H9 (cell line): Measurements from ENCODE around the gene RIMBP3C. TPM values are rescaled to one million over a fixed set of nuclear protein-coding genes. Genes with fewer than 3 reads are reported as not detected.

Experiments used
- DNase-seq: peaks from one replicate; pipeline ENCODE4 v3.0.0-alpha.2; 2017
- H2AFZ ChIP-seq: one replicate; pipeline ENCODE4 v1.6.1; 2013; ENCODE audit warnings: mild to moderate bottlenecking, low read length, control low read depth, moderate library complexity
- H2AK5ac ChIP-seq: 2 replicates; pipeline ENCODE4 v1.6.1; 2013; ENCODE audit warnings: low read length, control low read depth, mixed read lengths; ENCODE audit not compliant: insufficient read length
- H2BK120ac ChIP-seq: one replicate; pipeline ENCODE4 v1.6.1; 2013; ENCODE audit warnings: low read depth, mild to moderate bottlenecking, low read length, control low read depth, inconsistent platforms; ENCODE audit not compliant: poor library complexity, severe bottlenecking
- H2BK12ac ChIP-seq: 2 replicates; pipeline ENCODE4 v1.6.1; 2013; ENCODE audit warnings: low read length, control low read depth, mixed read lengths, low read depth; ENCODE audit not compliant: insufficient read length
- H2BK15ac ChIP-seq: 2 replicates; pipeline ENCODE4 v1.6.1; 2013; ENCODE audit warnings: low read depth, low read length, control low read depth
- H2BK20ac ChIP-seq: one replicate; pipeline ENCODE4 v1.6.1; 2013; ENCODE audit warnings: low read depth, mild to moderate bottlenecking, low read length, control low read depth, inconsistent platforms; ENCODE audit not compliant: poor library complexity, severe bottlenecking
- H2BK5ac ChIP-seq: 2 replicates; pipeline ENCODE4 v1.6.1; 2013; ENCODE audit warnings: low read length, control low read depth, mixed read lengths; ENCODE audit not compliant: insufficient read length
- H3K14ac ChIP-seq: 2 replicates; pipeline ENCODE4 v1.6.1; 2013; ENCODE audit warnings: low read length, control low read depth; ENCODE audit not compliant: insufficient read depth
- H3K18ac ChIP-seq: 2 replicates; pipeline ENCODE4 v1.6.1; 2013; ENCODE audit warnings: low read depth, mild to moderate bottlenecking, mixed read lengths, low read length, control low read depth; ENCODE audit not compliant: insufficient read length
- H3K23ac ChIP-seq: 2 replicates; pipeline ENCODE4 v1.6.1; 2013; ENCODE audit warnings: low read length, control low read depth, mixed read lengths, low read depth; ENCODE audit not compliant: insufficient read length
- H3K23me2 ChIP-seq: 2 replicates; pipeline ENCODE4 v1.6.1; 2013; ENCODE audit warnings: low read depth, mild to moderate bottlenecking, mixed read lengths, low read length, control low read depth; ENCODE audit not compliant: insufficient read length, poor library complexity, severe bottlenecking
- H3K27ac ChIP-seq: 2 replicates; pipeline ENCODE4 v1.5.1; 2013; ENCODE audit warnings: low read length, control low read depth, mixed read lengths, low read depth; ENCODE audit not compliant: insufficient read length
- H3K27me3 ChIP-seq: 2 replicates; pipeline ENCODE4 v1.6.1; 2013; ENCODE audit warnings: low read length, control low read depth, inconsistent platforms; ENCODE audit not compliant: insufficient read depth
- H3K4ac ChIP-seq: 2 replicates; pipeline ENCODE4 v1.6.1; 2013; ENCODE audit warnings: low read depth, mild to moderate bottlenecking, control low read depth, inconsistent platforms, low read length, moderate library complexity
- H3K4me1 ChIP-seq: 2 replicates; pipeline ENCODE4 v1.6.1; 2013; ENCODE audit warnings: low read length, control low read depth, inconsistent platforms; ENCODE audit not compliant: insufficient read depth
- H3K4me2 ChIP-seq: 2 replicates; pipeline ENCODE4 v1.6.1; 2013; ENCODE audit warnings: low read length, control low read depth, mixed read lengths; ENCODE audit not compliant: insufficient read length, insufficient read depth
- H3K56ac ChIP-seq: 2 replicates; pipeline ENCODE4 v1.6.1; 2013; ENCODE audit warnings: low read depth, mild to moderate bottlenecking, mixed read lengths, low read length, control low read depth; ENCODE audit not compliant: insufficient read length
- H3K79me1 ChIP-seq: 2 replicates; pipeline ENCODE4 v1.6.1; 2013; ENCODE audit warnings: low read depth, mild to moderate bottlenecking, moderate library complexity, low read length, control low read depth, inconsistent platforms; ENCODE audit not compliant: insufficient read depth, poor library complexity, severe bottlenecking
- H3K79me2 ChIP-seq: 2 replicates; pipeline ENCODE4 v1.6.1; 2013; ENCODE audit warnings: low read length, control low read depth, inconsistent platforms; ENCODE audit not compliant: insufficient read depth
- H3K9ac ChIP-seq: 2 replicates; pipeline ENCODE4 v1.6.1; 2013; ENCODE audit warnings: low read length, control low read depth, mixed read lengths; ENCODE audit not compliant: insufficient read length; ENCODE audit errors: extremely low read depth
- H3K9me3 ChIP-seq: one replicate; pipeline ENCODE4 v1.6.1; 2013; ENCODE audit warnings: low read depth, low read length, inconsistent platforms; ENCODE audit not compliant: control insufficient read depth
- H3T11ph ChIP-seq: one replicate; pipeline ENCODE4 v1.6.1; 2013; ENCODE audit warnings: mild to moderate bottlenecking, low read length, control low read depth, inconsistent platforms
- H4K20me1 ChIP-seq: one replicate; pipeline ENCODE4 v1.6.1; 2013; ENCODE audit not compliant: control insufficient read depth, insufficient read length, insufficient read depth
- H4K5ac ChIP-seq: 2 replicates; pipeline ENCODE4 v1.6.1; 2013; ENCODE audit warnings: low read depth, mild to moderate bottlenecking, mixed read lengths, low read length, control low read depth; ENCODE audit not compliant: insufficient read length
- H4K8ac ChIP-seq: replicated peaks from 2 replicates; pipeline ENCODE4 v1.6.1; 2013; ENCODE audit warnings: low read length, control low read depth, mixed read lengths, low read depth; ENCODE audit not compliant: insufficient read length
- H4K91ac ChIP-seq: 2 replicates; pipeline ENCODE4 v1.6.1; 2013; ENCODE audit warnings: low read depth, mild to moderate bottlenecking, moderate library complexity, mixed read lengths, low read length, control low read depth; ENCODE audit not compliant: insufficient read length
- H3K27ac Mint-ChIP-seq, 3 experiments: 2 replicates in 2 of 3; 3 replicates in 1 of 3; pipeline ENCODE4 v1.8.0; 2020 to 2021; ENCODE audit warnings: mixed read lengths in 3 of 3, mild to moderate bottlenecking in 1 of 3, moderate library complexity in 1 of 3
- H3K27me3 Mint-ChIP-seq: 2 replicates; pipeline ENCODE4 v1.8.0; 2021; ENCODE audit warnings: low read depth, mild to moderate bottlenecking, moderate library complexity, mixed read lengths
- H3K36me3 Mint-ChIP-seq, 3 experiments: 2 replicates in 2 of 3; 3 replicates in 1 of 3; pipeline ENCODE4 v1.8.0; 2020 to 2021; ENCODE audit warnings: low read depth in 3 of 3, mixed read lengths in 3 of 3; ENCODE audit not compliant: insufficient read depth in 1 of 3
- H3K4me1 Mint-ChIP-seq, 2 experiments: 2 replicates each; pipeline ENCODE4 v1.8.0; 2020; ENCODE audit warnings: mixed read lengths in 2 of 2
- H3K4me3 Mint-ChIP-seq, 2 experiments: 2 replicates in 1 of 2; 3 replicates in 1 of 2; pipeline ENCODE4 v1.8.0; 2020 to 2021; ENCODE audit warnings: mild to moderate bottlenecking in 2 of 2, mixed read lengths in 2 of 2, moderate library complexity in 1 of 2
- H3K9me3 Mint-ChIP-seq, 2 experiments: 2 replicates in 1 of 2; 3 replicates in 1 of 2; pipeline ENCODE4 v1.8.0; 2020; ENCODE audit warnings: mild to moderate bottlenecking in 2 of 2, mixed read lengths in 2 of 2, moderate library complexity in 1 of 2
- WGBS: extraction: QIAGEN DNeasy Blood & Tissue Kit; methylation state at CpG from one replicate; pipeline ENCODE4 v1.1.7; 2013; ENCODE audit warnings: missing lambda C conversion rate, low lambda C conversion rate, mixed read lengths; ENCODE audit not compliant: insufficient read length; ENCODE audit errors: extremely low coverage; 5-methylcytosine and 5-hydroxymethylcytosine counted together
- total RNA-seq: library from RNA; stranded (reverse); gene quantifications from 2 replicates; pipeline ENCODE4 v1.2.1, GENCODE V29; 2021
- TF ChIP-seq, protein P1 (sequence below): fragments of 200-600 bp; sonication (generic); conservative IDR thresholded peaks from 3 replicates; pipeline ENCODE4 v1.8.0; 2021; ENCODE audit warnings: antibody characterized with exemption, mild to moderate bottlenecking

RIMBP3C gene
- total RNA-seq, 1 experiment from 2014 or later = 0.44 TPM

- Mint-ChIP-seq H3K4me1 (peaks cover 37 to 47% of the 10 kb centered on the region in 2 experiments), H3K9me3 (no peaks in the 10 kb centered on the region), H3K27me3 (no peaks in the 10 kb centered on the region), H3K27ac (no peak overlapping the region; a peak in 1 of 7 replicates), H3K4me3 (peak overlapping the region in 1 of 2 experiments; percentile 35; a peak in 1 of 5 replicates), H3K36me3 (peaks cover 8 to 21% (median 19%) of the 10 kb centered on the region in 3 experiments; a peak in 6 of 7 replicates)
- Histone ChIP-seq H3K23ac (no peak overlapping the region), H3K4me1 (no peaks in the 10 kb centered on the region; the same call in 1 of the 2 replicates), H2BK12ac (no peak overlapping the region), H3T11ph (no peak overlapping the region), H3K18ac (no peak overlapping the region), H4K20me1 (peaks cover 2% of the 10 kb centered on the region), H3K79me1 (peaks cover 3% of the 10 kb centered on the region), H3K14ac (no peak overlapping the region), H3K27me3 (no peaks in the 10 kb centered on the region), H3K23me2 (peaks cover 2% of the 10 kb centered on the region), H2AFZ (no peak overlapping the region), H3K9me3 (no peaks in the 10 kb centered on the region), H2AK5ac (no peak overlapping the region), H2BK15ac (no peak overlapping the region), H3K27ac (no peak overlapping the region), H3K9ac (no peak overlapping the region), H2BK120ac (no peak overlapping the region), H3K4ac (no peak overlapping the region), H2BK5ac (no peak overlapping the region), H3K79me2 (peaks cover 80% of the 10 kb centered on the region), H4K8ac (no peak overlapping the region), H3K4me2 (no peak overlapping the region), H4K91ac (no peak overlapping the region), H2BK20ac (no peak overlapping the region), H4K5ac (no peak overlapping the region), H3K56ac (no peak overlapping the region)
- no CpG with 5 or more reads among the region's 5 CpGs for WGBS
- TF ChIP-seq, protein P1, sequence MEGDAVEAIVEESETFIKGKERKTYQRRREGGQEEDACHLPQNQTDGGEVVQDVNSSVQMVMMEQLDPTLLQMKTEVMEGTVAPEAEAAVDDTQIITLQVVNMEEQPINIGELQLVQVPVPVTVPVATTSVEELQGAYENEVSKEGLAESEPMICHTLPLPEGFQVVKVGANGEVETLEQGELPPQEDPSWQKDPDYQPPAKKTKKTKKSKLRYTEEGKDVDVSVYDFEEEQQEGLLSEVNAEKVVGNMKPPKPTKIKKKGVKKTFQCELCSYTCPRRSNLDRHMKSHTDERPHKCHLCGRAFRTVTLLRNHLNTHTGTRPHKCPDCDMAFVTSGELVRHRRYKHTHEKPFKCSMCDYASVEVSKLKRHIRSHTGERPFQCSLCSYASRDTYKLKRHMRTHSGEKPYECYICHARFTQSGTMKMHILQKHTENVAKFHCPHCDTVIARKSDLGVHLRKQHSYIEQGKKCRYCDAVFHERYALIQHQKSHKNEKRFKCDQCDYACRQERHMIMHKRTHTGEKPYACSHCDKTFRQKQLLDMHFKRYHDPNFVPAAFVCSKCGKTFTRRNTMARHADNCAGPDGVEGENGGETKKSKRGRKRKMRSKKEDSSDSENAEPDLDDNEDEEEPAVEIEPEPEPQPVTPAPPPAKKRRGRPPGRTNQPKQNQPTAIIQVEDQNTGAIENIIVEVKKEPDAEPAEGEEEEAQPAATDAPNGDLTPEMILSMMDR = no peak
- no peak for DNase-seq
Measured at GRCh38 chr22:21573750-21574494, 22.7 kb upstream of the RIMBP3C start.
